HL-60 (cell line): ENCODE measurements around the gene RIPK4.

Experiments used
- CTCF ChIP-seq: IDR thresholded peaks from one replicate; pipeline ENCODE4 v1.5.1; 2011; ENCODE audit warnings: low read length, control low read depth, inconsistent platforms; ENCODE audit not compliant: insufficient read depth
- GABPA ChIP-seq: IDR thresholded peaks from 2 replicates; pipeline ENCODE4 v1.6.1; 2012; ENCODE audit warnings: low read depth
- POLR2AphosphoS5 ChIP-seq: IDR thresholded peaks from 2 replicates; pipeline ENCODE4 v1.6.1; 2012; ENCODE audit warnings: low read depth
- REST ChIP-seq: IDR thresholded peaks from 2 replicates; pipeline ENCODE4 v1.6.1; 2012; ENCODE audit warnings: low read depth; ENCODE audit not compliant: insufficient replicate concordance
- SPI1 ChIP-seq: IDR thresholded peaks from 2 replicates; pipeline ENCODE4 v1.6.1; 2012; ENCODE audit warnings: low read depth, mild to moderate bottlenecking, borderline replicate concordance

DNA sequence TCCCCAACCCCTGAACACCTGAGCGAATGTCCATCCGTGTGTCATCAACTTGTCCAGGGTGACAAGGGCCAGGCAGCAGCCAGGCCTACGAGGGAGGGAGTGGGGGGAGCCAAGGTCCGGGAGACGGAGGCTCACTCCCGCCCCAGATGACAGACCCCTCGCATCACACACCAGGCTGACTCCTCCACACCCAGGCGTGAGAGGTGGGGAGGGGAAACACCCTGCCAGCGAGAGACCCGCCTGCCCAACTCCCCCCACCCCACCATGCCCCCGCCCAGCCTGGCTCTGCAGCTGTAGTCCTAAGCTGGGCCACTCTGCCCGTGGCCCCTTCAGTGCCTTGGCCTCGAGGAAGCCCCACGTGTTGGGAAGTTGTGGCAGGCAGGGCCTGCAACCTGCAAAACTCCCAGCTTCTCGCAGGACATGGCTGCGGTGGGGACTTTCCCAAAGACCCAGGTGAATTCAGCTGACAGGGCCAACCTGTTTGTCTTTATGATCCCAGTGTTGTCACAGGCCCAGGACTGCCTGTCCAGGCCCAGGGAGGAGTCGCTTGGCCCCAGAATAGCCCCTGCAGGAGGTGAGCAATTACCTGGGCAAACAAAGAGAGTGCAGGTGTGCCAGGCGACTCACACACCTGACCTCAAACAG is 62.9 kb downstream of the RIPK4 start:
- TF ChIP-seq SPI1, result no peak
- TF ChIP-seq CTCF, result no peak
- TF ChIP-seq POLR2AphosphoS5, result no peak
- TF ChIP-seq GABPA, result no peak
- no peak for TF ChIP-seq REST
